SJSA1 (cell line): Measurements from ENCODE around the gene AANAT. TPM values are rescaled to one million over a fixed set of nuclear protein-coding genes. Genes with fewer than 3 reads are reported as not detected.

ENCODE experiments used
- DNase-seq, 2 experiments: peaks; one replicate each; pipeline ENCODE4 v3.0.0-alpha.2; 2015 to 2020; ENCODE audit warnings: low spot score in 2 of 2, low read depth in 1 of 2
- H3K27ac ChIP-seq: fragments of 250-450 bp; sonication (Bioruptor Pico); 2 replicates; pipeline ENCODE4 v1.5.1; 2020; ENCODE audit warnings: mild to moderate bottlenecking, moderate library complexity
- H3K27me3 ChIP-seq: fragments of 250-450 bp; sonication (Bioruptor Pico); replicated peaks from 2 replicates; pipeline ENCODE4 v1.5.1; 2020; ENCODE audit warnings: mild to moderate bottlenecking, moderate library complexity
- H3K36me3 ChIP-seq: fragments of 250-450 bp; sonication (Bioruptor Pico); 2 replicates; pipeline ENCODE4 v1.5.1; 2020; ENCODE audit warnings: mild to moderate bottlenecking
- H3K4me1 ChIP-seq: fragments of 250-450 bp; sonication (Bioruptor Pico); replicated peaks from 2 replicates; pipeline ENCODE4 v1.6.1; 2021; ENCODE audit warnings: mild to moderate bottlenecking
- H3K4me3 ChIP-seq: fragments of 250-450 bp; sonication (Bioruptor Pico); 2 replicates; pipeline ENCODE4 v1.5.1; 2020; ENCODE audit warnings: mild to moderate bottlenecking
- H3K9me3 ChIP-seq: fragments of 250-450 bp; sonication (Bioruptor Pico); replicated peaks from 2 replicates; pipeline ENCODE4 v1.5.1; 2020; ENCODE audit warnings: mild to moderate bottlenecking
- total RNA-seq: library from RNA; depleted of rRNA; stranded (reverse); fragments of >200 nt; shearing (Covaris generic); gene quantifications from 2 replicates; pipeline ENCODE4 v1.2.3, GENCODE V29; 2014; rRNA removed

Gene AANAT
- total RNA-seq = not detected in 2 replicates

DNA sequence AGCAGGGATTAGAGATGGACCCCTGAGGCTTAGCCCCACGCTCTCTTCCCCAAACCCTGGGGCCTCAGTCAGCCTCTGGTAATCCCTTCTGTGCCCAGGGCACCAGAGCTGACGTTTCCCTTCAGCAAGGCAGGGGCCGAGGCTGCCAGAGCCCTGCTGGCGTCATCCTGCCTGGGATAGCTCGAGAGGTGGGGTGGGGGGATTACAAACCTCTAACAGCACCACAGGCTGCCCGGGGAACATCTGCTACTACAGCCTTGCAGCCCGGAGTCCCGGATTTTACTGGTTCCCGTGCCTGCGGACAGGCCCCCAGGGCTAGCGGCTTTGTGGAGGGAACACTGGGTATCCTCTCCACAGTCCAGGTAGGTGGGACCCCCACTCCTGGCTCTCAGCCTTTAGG, at the start of gene AANAT:
Gene AANAT, plus strand, starts transcription at position 238 of the 400 bp plus-strand sequence. CDS start 1,144 bp downstream, outside the sequence.
- no peak within 1 kb of the TSS for H3K4me3 ChIP-seq
- no peak for DNase-seq

DNA sequence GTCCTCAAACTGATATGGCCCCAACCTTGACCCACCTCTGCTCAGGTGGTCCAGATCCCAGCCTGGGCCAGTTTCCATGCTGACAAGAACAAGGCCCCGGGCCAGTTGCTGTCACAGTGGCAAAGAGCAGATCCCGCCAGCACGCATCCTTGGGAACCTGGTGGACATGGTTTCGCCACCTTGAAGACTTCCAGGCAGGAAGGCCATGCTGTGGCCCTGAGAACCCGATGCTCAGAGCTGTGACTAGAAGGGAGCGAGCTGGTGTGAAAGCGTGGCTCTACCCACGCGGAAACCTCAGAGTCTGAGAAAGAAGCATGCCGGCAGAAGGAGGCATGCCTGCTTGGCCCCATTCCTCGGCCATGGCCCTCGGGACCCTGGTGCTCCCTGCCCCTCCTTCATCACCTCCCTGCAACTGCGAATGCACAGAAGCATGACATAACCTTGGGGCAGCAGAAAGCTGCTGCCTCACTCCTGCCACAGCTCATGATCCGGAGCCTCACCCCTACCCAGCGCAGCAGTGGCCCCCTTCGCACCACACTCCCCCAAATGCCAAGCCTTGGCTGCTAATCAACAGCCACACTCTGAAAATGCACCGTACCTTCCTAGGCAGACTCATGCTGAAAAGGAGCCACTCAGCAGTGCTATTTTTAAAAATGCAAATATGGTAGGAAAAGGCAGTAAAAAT, 47.7 kb upstream of the AANAT start:
- peaks cover 10% of the 10 kb centered on the region for H3K36me3 ChIP-seq
- H3K4me3 ChIP-seq = no peak overlapping the region
- no peaks in the 10 kb centered on the region for H3K9me3 ChIP-seq
- H3K27me3 ChIP-seq = no peaks in the 10 kb centered on the region
- no peak overlapping the region for H3K27ac ChIP-seq
- 0 out of 2 replicates have a peak, but pooled peaks cover 5% of the 10 kb centered on the region for H3K4me1 ChIP-seq
- DNase-seq = no peak

More for the DNA sequence above, at the start of gene AANAT:
- Histone ChIP-seq H3K36me3 (no peaks in the 10 kb centered on the region; the same call in 1 of the 2 replicates), H3K27ac (no peak within 1 kb of the TSS), H3K4me1 (no peaks in the 10 kb centered on the region), H3K27me3 (no peaks in the 10 kb centered on the region), H3K9me3 (no peaks in the 10 kb centered on the region)

DNA sequence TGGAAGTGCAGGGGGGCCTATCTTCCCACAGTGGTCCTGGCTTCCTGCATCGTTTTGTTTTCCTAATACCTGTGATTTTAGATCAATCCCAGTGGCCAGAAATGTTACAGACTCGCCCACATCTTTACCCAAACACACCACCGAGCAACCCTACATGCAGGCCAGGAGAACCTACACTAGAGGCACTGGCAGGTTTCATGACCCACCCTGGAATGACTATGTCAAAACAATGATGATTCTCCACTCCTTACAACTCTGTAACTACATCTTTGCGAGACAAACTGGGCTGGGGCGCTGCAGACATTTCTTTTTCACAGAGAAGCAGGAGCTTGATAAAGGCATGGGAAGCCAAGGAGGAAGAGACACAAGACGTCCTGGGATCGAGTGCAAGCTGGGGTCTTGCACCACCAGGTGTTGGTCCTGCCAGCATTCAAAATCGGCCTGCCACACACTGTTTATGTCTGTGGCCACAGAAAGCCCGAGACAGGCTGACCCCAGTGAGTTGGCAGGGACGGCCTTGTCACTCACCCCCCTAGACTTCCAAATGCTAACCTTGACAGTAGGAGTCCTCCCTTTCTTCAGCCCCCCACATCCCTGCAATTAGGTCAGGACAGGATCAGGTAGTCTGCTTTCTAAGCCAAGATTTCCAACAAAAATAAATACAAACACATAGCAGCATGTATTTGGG, 46.9 kb upstream of the AANAT start:
- peaks cover 8% of the 10 kb centered on the region for H3K36me3 ChIP-seq
- H3K27ac ChIP-seq = no peak overlapping the region
- DNase-seq = no peak
- no peak overlapping the region for H3K4me3 ChIP-seq
- 0 out of 2 replicates have a peak, but pooled peaks cover 5% of the 10 kb centered on the region for H3K4me1 ChIP-seq
- no peaks in the 10 kb centered on the region for H3K9me3 ChIP-seq
- H3K27me3 ChIP-seq = no peaks in the 10 kb centered on the region

DNA sequence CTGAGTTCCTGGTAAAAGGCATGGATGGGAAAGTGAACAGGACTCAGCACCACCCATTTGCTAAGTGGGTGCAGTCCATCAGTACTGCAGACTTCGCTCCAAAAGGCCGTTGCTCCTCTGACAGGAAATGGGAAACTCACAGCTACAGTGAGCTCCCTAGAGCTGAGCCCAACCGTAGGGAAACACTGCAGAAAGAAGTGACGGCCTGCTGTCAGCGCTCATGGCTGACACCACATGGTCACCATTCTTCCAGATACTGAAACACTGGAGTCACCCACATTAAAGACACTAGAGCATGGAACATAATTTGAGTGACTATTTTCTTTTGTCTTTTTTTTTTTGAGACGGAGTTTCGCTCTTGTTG, 46.4 kb upstream of the AANAT start:
- no peaks in the 10 kb centered on the region for H3K9me3 ChIP-seq
- H3K27ac ChIP-seq = no peak overlapping the region
- 0 out of 2 replicates have a peak, but pooled peaks cover 5% of the 10 kb centered on the region for H3K4me1 ChIP-seq
- DNase-seq = no peak
- no peak overlapping the region for H3K4me3 ChIP-seq
- H3K36me3 ChIP-seq = peaks cover 8% of the 10 kb centered on the region
- H3K27me3 ChIP-seq = no peaks in the 10 kb centered on the region

DNA sequence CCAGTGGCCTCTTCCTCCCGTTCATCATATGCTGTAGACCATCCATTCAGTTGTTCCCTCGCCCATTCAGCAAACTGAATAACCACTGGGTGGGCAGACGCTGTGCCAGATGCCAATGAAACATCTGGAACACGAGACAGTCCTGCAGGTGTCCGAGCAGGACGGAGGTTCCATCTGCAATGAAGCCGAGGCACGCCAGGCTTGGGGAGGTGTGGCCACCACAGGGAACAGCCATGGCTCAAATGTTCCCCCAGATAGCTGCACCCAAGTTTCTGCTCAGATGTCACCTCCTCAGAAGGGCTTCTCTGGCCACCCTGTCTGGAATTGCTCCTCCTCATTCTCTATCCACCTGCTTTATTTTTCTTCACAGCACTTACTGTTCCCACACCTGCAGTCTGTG, 45.0 kb upstream of the AANAT start:
- H3K27ac ChIP-seq = no peak overlapping the region
- H3K4me3 ChIP-seq = no peak overlapping the region
- peaks cover 9% of the 10 kb centered on the region for H3K4me1 ChIP-seq
- no peaks in the 10 kb centered on the region for H3K27me3 ChIP-seq
- no peaks in the 10 kb centered on the region for H3K9me3 ChIP-seq
- peaks cover 7% of the 10 kb centered on the region for H3K36me3 ChIP-seq
- no peak for DNase-seq

DNA sequence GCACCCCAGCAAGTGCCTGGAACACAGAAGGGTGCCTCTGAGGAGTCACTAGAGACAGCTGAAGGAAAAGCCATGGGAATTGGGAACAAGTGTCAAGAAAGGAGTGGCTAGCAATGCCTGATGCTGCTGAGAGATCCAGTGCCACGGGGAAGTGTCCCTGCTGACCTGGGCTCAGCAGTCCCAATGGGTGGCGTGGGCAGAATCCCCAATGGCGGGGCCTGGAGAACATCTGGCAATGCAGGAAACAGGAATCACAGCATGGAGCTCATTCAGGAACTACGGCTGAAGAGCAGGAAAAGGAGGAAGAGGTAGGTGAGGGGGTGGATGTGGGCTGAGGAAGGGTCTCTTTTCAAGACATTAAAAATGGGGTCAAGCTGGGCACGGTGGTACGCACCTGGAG, 44.5 kb upstream of the AANAT start:
- H3K27me3 ChIP-seq = no peaks in the 10 kb centered on the region
- H3K36me3 ChIP-seq = peaks cover 4% of the 10 kb centered on the region
- no peaks in the 10 kb centered on the region for H3K9me3 ChIP-seq
- no peak overlapping the region for H3K27ac ChIP-seq
- H3K4me3 ChIP-seq = no peak overlapping the region
- no peak for DNase-seq
- H3K4me1 ChIP-seq = peaks cover 14% of the 10 kb centered on the region

DNA sequence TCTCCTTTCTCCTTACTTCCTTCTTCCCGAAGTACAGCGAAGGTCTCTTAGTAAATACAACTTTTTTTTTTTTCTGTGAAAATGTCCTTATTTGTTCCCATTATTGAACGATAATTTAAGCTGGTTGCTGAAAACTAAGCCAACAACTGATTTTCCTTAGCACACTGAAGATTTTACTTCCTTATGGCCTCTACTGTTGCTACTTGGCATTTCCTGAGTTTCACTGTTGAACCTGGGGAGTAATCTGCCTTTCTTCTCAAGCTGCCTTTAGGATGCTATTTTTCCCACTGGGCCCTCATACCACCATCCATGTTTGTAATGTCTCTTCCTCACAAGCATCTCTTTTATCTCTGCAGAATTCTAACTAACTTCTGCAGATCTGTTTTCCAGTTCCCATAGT, 40.5 kb upstream of the AANAT start:
- Histone ChIP-seq H3K4me3 (no peak overlapping the region), H3K27ac (peak overlapping the region; percentile 10), H3K27me3 (no peaks in the 10 kb centered on the region), H3K4me1 (peaks cover 23% of the 10 kb centered on the region), H3K36me3 (peaks cover 4% of the 10 kb centered on the region), H3K9me3 (no peaks in the 10 kb centered on the region)
- no peak for DNase-seq

DNA sequence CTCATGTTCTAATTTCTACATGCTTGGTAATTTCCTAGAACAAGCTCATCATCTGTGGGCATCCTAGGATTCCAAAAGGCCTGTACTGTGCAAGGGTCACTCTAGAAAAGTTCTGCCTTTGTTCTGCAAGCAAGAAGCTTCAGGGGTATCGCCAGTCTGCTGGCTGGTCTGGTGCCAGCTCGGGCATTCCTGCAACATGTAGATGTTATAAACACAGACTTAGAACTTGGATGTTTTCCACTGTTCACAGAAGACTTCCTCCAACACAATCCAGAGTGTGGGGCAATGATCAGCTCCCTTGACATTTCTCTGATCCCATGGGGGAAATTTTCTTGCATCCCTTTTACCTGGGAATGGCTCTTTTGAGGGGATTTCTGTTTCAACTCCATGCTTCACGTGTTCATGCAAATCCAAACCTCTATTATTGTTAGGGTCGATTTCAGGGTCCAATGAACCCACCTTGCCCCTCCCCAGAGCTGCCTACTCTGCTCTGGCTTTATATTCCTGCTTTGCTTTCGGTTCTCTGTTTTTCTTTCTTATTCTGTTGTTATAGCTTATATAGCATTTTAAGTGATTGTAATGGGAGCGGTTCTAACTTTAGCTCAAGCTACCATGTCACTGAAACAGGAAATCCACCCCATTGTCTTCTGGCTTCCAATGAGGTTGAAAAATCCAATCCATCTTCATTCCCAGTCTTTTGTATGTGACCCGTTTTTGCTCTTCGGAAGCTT, 39.7 kb upstream of the AANAT start:
- DNase-seq = peak; percentile 68 to 84
- peak overlapping the region; percentile 41 for H3K27ac ChIP-seq
- H3K36me3 ChIP-seq = peaks cover 4% of the 10 kb centered on the region; the same call in 1 of the 2 replicates
- H3K9me3 ChIP-seq = no peaks in the 10 kb centered on the region
- H3K4me3 ChIP-seq = no peak overlapping the region
- H3K27me3 ChIP-seq = no peaks in the 10 kb centered on the region
- H3K4me1 ChIP-seq = peaks cover 23% of the 10 kb centered on the region

DNA sequence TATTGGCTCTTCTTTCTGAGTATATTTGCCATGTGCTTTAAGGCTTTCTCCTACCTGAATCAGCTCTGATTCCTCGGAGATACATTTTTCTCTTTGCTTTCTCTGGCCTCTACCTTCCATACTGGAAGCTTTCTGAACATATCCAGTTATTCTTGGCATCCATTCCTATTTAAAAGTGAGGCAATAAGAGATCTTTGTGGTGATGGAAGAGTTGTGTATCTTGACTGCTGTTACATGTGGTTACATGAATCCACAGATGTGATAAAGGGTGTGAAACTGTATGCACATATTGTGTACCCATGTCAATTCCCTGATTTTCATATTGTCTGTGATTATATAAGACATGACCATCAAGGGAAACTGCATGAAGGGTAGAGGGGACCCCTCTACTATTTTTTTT, 38.9 kb upstream of the AANAT start:
- no peaks in the 10 kb centered on the region for H3K9me3 ChIP-seq
- peak overlapping the region; percentile 41 for H3K27ac ChIP-seq
- H3K4me3 ChIP-seq = no peak overlapping the region
- no peak for DNase-seq
- peaks cover 23% of the 10 kb centered on the region for H3K4me1 ChIP-seq
- H3K36me3 ChIP-seq = no peaks in the 10 kb centered on the region
- H3K27me3 ChIP-seq = no peaks in the 10 kb centered on the region

DNA sequence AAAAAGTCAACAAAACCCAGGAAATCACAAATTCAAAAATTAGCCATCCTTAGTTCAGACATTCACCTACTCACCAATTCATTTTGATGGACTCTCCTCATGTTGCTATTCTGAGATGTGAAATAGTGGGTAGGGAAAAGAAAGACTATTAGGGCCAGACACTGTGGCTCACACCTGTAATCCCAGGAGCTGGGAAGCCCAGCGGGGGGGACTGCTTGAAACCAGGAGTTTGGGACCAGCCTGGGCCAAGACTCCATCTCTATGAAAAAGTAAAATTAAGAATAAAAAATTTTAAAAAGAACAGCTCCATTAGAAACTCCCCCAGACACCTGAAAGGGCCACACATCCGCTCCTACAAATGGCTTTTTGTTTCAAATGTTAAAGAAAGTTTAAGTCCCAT, 35.9 kb upstream of the AANAT start:
- Histone ChIP-seq H3K27me3 (no peaks in the 10 kb centered on the region), H3K36me3 (no peaks in the 10 kb centered on the region), H3K9me3 (no peaks in the 10 kb centered on the region), H3K4me1 (peaks cover 23% of the 10 kb centered on the region), H3K27ac (no peak overlapping the region), H3K4me3 (no peak overlapping the region)
- DNase-seq = no peak

DNA sequence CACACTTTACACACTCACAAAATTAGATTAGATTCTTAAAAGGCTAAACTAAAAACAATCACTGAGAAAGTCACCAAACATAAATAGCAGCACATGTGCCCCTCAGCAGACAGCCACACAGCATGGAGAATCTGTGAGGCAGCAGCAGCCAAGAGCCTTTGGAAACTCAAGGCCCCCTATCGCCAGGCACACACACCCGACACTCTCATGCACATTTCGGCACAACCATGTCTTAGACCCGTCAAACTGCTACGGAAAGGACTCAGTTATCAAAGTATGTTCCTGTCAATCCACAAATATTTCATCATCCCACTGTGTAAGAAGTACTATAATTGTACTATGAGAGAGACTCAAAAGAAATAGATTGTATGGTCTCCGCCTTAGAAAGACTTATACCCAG, 35.4 kb upstream of the AANAT start:
- DNase-seq = no peak
- no peaks in the 10 kb centered on the region for H3K9me3 ChIP-seq

DNA sequence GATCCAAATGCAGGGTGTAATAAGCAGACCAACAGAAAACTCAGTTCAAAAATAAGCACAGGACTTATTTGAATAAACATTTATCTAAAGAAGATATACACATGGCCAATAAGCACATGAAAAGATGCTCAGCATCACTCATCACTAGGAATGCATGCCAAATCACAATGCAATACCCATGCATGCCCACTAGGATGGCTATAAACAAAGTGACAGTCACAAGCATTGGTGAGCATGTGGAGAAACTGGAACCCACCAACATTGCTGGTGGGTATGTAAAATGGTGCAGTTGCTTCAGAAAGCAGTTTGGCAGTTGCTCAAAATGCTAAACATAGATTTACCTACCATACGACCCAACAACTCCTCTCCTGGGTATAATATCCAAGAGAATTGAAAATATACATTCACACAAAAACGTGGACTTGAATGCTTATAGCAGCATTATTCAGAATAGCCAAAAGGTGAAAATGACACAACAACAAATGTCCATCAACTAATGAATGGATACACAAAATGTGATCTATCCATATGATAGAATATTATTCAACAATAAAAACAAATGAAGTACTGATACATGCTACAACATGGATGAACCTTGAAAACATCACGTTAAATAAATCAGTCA, 34.6 kb upstream of the AANAT start:
- Histone ChIP-seq H3K27me3 (no peaks in the 10 kb centered on the region), H3K27ac (no peak overlapping the region; the same call in 1 of the 2 replicates), H3K4me3 (no peak overlapping the region), H3K36me3 (no peaks in the 10 kb centered on the region; the same call in 1 of the 2 replicates), H3K9me3 (no peaks in the 10 kb centered on the region), H3K4me1 (peaks cover 15% of the 10 kb centered on the region)
- no peak for DNase-seq

More for the DNA sequence above, 35.4 kb upstream of the AANAT start:
- Histone ChIP-seq H3K27ac (no peak overlapping the region; the same call in 1 of the 2 replicates), H3K36me3 (no peaks in the 10 kb centered on the region; the same call in 1 of the 2 replicates), H3K27me3 (no peaks in the 10 kb centered on the region), H3K4me1 (peaks cover 23% of the 10 kb centered on the region), H3K4me3 (no peak overlapping the region)

DNA sequence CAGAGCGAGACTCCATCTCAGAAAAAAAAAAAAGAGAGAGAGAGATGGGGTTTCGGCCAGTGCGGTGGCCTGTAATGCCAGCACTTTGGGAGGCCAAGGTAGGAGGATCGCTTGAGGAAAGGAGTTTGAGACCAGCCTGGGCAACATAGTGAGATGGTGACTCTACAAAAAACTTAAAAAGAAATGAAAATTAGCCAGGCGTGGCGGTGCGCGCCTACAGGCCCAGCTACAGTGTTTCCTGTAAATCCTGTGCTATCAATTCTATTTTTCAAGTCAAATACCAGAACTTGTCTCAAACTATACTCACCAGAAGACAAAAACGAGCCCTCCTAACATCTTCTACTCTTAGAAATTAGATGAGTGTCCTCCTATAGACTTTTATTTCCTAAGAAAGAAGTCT, 33.7 kb upstream of the AANAT start:
- Histone ChIP-seq H3K36me3 (no peaks in the 10 kb centered on the region; the same call in 1 of the 2 replicates), H3K27ac (no peak overlapping the region), H3K4me1 (peaks cover 11% of the 10 kb centered on the region), H3K27me3 (no peaks in the 10 kb centered on the region), H3K9me3 (no peaks in the 10 kb centered on the region), H3K4me3 (no peak overlapping the region)
- DNase-seq = no peak
